ENCODE measurements around the gene IL3. TPM values are rescaled to one million over a fixed set of nuclear protein-coding genes. Genes with fewer than 3 reads are reported as not detected.

IL3 gene
- total and polyA plus RNA-seq, 2 of the 4 experiments (the other 2 are of a cell fraction), result not detected

DNA sequence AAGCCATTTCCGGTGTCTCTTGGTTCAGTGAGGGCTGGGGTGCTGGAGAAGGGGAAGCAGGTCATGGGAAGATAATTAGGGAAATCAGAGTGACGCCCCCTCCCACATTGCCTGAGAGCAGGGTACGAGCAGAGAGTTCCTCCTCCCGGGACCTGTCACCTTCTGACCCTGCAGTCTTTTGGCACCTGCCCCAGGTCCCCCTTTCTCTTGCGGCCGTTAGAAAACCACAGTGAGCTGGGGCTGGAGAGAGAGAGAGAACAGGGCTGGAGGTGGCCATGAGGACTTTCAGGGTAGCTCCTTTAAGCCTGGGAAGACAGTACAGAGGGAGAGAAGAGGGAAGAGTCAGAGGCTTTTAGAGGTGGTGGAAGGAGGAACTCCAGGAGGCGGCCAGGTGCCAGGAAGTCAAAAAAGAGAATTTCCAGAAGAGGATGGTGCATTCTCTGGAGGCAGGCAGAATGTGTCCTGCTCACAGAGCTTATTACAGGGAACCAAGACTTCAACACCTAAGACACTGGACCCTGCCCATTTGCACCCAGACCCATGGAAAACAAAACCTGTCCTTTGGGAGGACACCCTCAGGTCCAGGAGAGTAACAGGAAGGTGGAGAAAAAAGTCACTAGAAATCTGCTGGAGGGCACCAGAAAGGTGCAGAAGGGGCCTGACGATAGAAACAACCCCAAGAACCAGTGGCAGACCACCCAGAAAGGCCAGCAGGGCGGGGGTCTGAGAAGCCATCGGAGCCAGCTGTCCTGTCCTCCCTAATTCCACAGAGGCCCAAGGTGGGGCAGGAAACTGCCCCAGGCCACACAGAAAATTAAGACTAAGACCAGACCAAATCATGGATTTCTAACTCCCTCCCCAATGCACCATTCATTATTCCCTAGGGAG, 42.5 kb upstream of the IL3 start:
- Histone ChIP-seq H2BK5ac (ENCODE audit: low read depth, low read length, poor library complexity, severe bottlenecking) (no peak overlapping the region), H4K8ac (ENCODE audit: low read depth in 2 of 2, low read length in 2 of 2) (no peak overlapping the region), H3K18ac (ENCODE audit: low read depth, low read length) (no peak overlapping the region), H4K5ac (ENCODE audit: low read depth, low read length) (no peak overlapping the region), H3K23ac (ENCODE audit: low read depth, low read length) (no peak overlapping the region), H3K4me3 (ENCODE audit: insufficient read depth, low read depth, low read length) (no peak overlapping the region), H2BK15ac (ENCODE audit: low read depth, low read length) (no peak overlapping the region), H2AK9ac (replicated peaks; ENCODE audit: low read depth, low read length, poor library complexity) (no peak overlapping the region), H3K56ac (ENCODE audit: extremely low read depth, insufficient read depth, low read length) (no peak overlapping the region), H3K9ac (ENCODE audit: low read depth, low read length) (no peak overlapping the region), H2AFZ (replicated peaks; ENCODE audit: low read length, poor library complexity) (no peak overlapping the region), H2BK20ac (ENCODE audit: low read depth, low read length) (no peak overlapping the region), H3K4ac (ENCODE audit: low read depth, low read length) (no peak overlapping the region), H2BK120ac (ENCODE audit: low read depth, low read length) (no peak overlapping the region), H3K9me3 (ENCODE audit: control insufficient read depth, insufficient read depth, low read length) (no peaks in the 10 kb centered on the region), H3K9me1 (ENCODE audit: insufficient read depth, low read length) (no peaks in the 10 kb centered on the region), H3K27me3 (ENCODE audit: control insufficient read depth, insufficient read depth, low read length) (peaks cover 30% of the 10 kb centered on the region), H3K14ac (replicated peaks; ENCODE audit: low read depth, low read length) (no peak overlapping the region), H3K4me1 (ENCODE audit: control insufficient read depth, insufficient read depth, low read length) (no peaks in the 10 kb centered on the region), H4K91ac (ENCODE audit: insufficient read depth, low read depth, low read length) (no peak overlapping the region), H2AK5ac (ENCODE audit: low read depth, low read length) (no peak overlapping the region), H4K20me1 (ENCODE audit: insufficient read depth, low read length) (no peaks in the 10 kb centered on the region), H3K36me3 (ENCODE audit: control insufficient read depth, insufficient read depth, low read length) (no peaks in the 10 kb centered on the region), H3K27ac (ENCODE audit: insufficient read depth, low read length) (no peak overlapping the region), H3K4me2 (ENCODE audit: low read depth, low read length) (no peak overlapping the region), H3K79me1 (ENCODE audit: low read depth in 1 of 2, low read length in 2 of 2) (no peaks in the 10 kb centered on the region)
- BruUV-seq (replicated peaks), result no TSS peak
- in situ Hi-C loops (cut with MboI; ENCODE audit: low sequenced_read_pairs) (no loop called here), dilution Hi-C loops (cut with HindIII; ENCODE audit: low sequenced_read_pairs, unreplicated experiment) (no loop called here), intact Hi-C loops (cut with micrococcal nuclease) (no loop called here)
- WGBS, 2 experiments (ENCODE audit: extremely low coverage in 2 of 2, insufficient read length in 1 of 2), result no CpG with 5 or more reads among the region's 10 CpGs
- ChIA-PET CTCF (no interaction called here), POLR2A (ENCODE audit: unreplicated experiment) (no interaction called here)
- DNase-seq (no peak), ATAC-seq (ENCODE audit: low read depth) (no peak)
- TF ChIP-seq SMC3 (IDR thresholded peaks at IDR 0.05; ENCODE audit: low read depth, low read length) (no peak), RFX5 (IDR thresholded peaks at IDR 0.05; ENCODE audit: low read depth, low read length) (no peak), BHLHE40 (IDR thresholded peaks at IDR 0.05; ENCODE audit: low read depth, low read length) (no peak), MXI1 (IDR thresholded peaks at IDR 0.05; ENCODE audit: borderline replicate concordance, low read depth, low read length) (no peak), CEBPB (IDR thresholded peaks at IDR 0.05; ENCODE audit: low read depth, low read length) (no peak), CHD1 (IDR thresholded peaks at IDR 0.05; ENCODE audit: low read depth, low read length) (no peak), RCOR1 (IDR thresholded peaks at IDR 0.05; ENCODE audit: insufficient replicate concordance, low read length) (no peak), MAZ (IDR thresholded peaks at IDR 0.05; ENCODE audit: borderline replicate concordance, low read depth, low read length) (no peak), NFE2L2 (IDR thresholded peaks at IDR 0.05; ENCODE audit: low read depth, low read length) (no peak), MAFK (IDR thresholded peaks at IDR 0.05; ENCODE audit: low read depth, low read length) (no peak), RAD21 (IDR thresholded peaks at IDR 0.05; ENCODE audit: low read length) (no peak), FOS (IDR thresholded peaks at IDR 0.05; ENCODE audit: low read depth, low read length) (no peak)
- TF ChIP-seq, protein P1, sequence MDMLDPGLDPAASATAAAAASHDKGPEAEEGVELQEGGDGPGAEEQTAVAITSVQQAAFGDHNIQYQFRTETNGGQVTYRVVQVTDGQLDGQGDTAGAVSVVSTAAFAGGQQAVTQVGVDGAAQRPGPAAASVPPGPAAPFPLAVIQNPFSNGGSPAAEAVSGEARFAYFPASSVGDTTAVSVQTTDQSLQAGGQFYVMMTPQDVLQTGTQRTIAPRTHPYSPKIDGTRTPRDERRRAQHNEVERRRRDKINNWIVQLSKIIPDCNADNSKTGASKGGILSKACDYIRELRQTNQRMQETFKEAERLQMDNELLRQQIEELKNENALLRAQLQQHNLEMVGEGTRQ (IDR thresholded peaks at IDR 0.05; ENCODE audit: low read depth, low read length), result no peak
- TF ChIP-seq, protein P2, sequence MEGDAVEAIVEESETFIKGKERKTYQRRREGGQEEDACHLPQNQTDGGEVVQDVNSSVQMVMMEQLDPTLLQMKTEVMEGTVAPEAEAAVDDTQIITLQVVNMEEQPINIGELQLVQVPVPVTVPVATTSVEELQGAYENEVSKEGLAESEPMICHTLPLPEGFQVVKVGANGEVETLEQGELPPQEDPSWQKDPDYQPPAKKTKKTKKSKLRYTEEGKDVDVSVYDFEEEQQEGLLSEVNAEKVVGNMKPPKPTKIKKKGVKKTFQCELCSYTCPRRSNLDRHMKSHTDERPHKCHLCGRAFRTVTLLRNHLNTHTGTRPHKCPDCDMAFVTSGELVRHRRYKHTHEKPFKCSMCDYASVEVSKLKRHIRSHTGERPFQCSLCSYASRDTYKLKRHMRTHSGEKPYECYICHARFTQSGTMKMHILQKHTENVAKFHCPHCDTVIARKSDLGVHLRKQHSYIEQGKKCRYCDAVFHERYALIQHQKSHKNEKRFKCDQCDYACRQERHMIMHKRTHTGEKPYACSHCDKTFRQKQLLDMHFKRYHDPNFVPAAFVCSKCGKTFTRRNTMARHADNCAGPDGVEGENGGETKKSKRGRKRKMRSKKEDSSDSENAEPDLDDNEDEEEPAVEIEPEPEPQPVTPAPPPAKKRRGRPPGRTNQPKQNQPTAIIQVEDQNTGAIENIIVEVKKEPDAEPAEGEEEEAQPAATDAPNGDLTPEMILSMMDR (conservative IDR thresholded peaks at IDR 0.05; ENCODE audit: low read depth, low read length), result no peak
- TF ChIP-seq, protein P3, sequence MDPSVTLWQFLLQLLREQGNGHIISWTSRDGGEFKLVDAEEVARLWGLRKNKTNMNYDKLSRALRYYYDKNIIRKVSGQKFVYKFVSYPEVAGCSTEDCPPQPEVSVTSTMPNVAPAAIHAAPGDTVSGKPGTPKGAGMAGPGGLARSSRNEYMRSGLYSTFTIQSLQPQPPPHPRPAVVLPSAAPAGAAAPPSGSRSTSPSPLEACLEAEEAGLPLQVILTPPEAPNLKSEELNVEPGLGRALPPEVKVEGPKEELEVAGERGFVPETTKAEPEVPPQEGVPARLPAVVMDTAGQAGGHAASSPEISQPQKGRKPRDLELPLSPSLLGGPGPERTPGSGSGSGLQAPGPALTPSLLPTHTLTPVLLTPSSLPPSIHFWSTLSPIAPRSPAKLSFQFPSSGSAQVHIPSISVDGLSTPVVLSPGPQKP (IDR thresholded peaks at IDR 0.05; ENCODE audit: borderline replicate concordance, low read depth, low read length), result no peak
